Ovary (tissue), 3 donors: Measurements from ENCODE around the gene SPON2.

ENCODE experiments used
- CTCF ChIP-seq, 3 donors: fragments of 450-650 bp in 2 of 3; fragments of 200-600 bp in 1 of 3; IDR thresholded peaks; one replicate each; pipeline versions ENCODE4 v1.5.1 to v1.8.0; 2016 to 2022; ENCODE audit warnings: antibody characterized with exemption in 3 of 3, mild to moderate bottlenecking in 1 of 3
- EP300 ChIP-seq: sonication (generic); formaldehyde crosslinking; IDR thresholded peaks from one replicate; pipeline ENCODE4 v1.6.1; 2017; ENCODE audit warnings: antibody characterized with exemption
- POLR2A ChIP-seq: fragments of 450-650 bp; IDR thresholded peaks from one replicate; pipeline ENCODE4 v1.6.1; 2017; ENCODE audit warnings: antibody characterized with exemption, mild to moderate bottlenecking, moderate library complexity
- donor health status: DM: no; HTN: no; CAD: no.

- no peak for TF ChIP-seq POLR2A
- no peak for TF ChIP-seq CTCF (IDR thresholded peaks at IDR 0.05)
- TF ChIP-seq EP300 = no peak
Observed at GRCh38 chr4:1153567-1154090, 18.8 kb downstream of the SPON2 start.
